DND-41 (cell line): ENCODE data around the gene SLC44A1.

ENCODE experiments used
- CTCF ChIP-seq: IDR thresholded peaks from 2 replicates; pipeline ENCODE4 v1.5.1; 2012; ENCODE audit warnings: borderline replicate concordance, low read length, moderate library complexity, mild to moderate bottlenecking; ENCODE audit not compliant: poor library complexity, severe bottlenecking; ENCODE audit errors: extremely low read depth
- EZH2 ChIP-seq: IDR thresholded peaks from 3 replicates; pipeline ENCODE4 v1.6.1; 2012; ENCODE audit warnings: borderline replicate concordance, low read depth, mild to moderate bottlenecking, moderate library complexity, low read length, inconsistent platforms; ENCODE audit not compliant: severe bottlenecking

- TF ChIP-seq CTCF, result no peak
- TF ChIP-seq EZH2, result no peak
These were observed 40.0 kb downstream of the SLC44A1 start for GRCh38 chr9:105284463-105284862.
